NCI-H2029 treated with DMSO at 0.1 percent for 48 hours (cell line): ENCODE results near the gene MYADML2.
A peak's percentile ranks its signal among the peaks of the same experiment; 100 is the strongest.

ENCODE experiments used
- DNase-seq: peaks from one replicate; lab custom pipeline; 2025; lab: John Stamatoyannopoulos, UW

The MYADML2 gene

GRCh38 chr17:81978524-81979298, 31.7 kb upstream of the MYADML2 start:
- no peak for DNase-seq

GRCh38 chr17:81977211-81977808, 30.3 kb upstream of the MYADML2 start, which contains the start of gene ASPSCR1:
Gene ASPSCR1, plus strand, starts transcription at chr17:81977629. Its CDS starts 18 bp downstream, at chr17:81977647.
- DNase-seq: peak; percentile 35

GRCh38 chr17:81976332-81977210, 29.5 kb upstream of the MYADML2 start:
- peak; percentile 17 for DNase-seq

GRCh38 chr17:81973432-81973831, 26.4 kb upstream of the MYADML2 start:
- no peak for DNase-seq

- no peak for DNase-seq
Measured at GRCh38 chr17:81968850-81969812, 22.1 kb upstream of the MYADML2 start.

GRCh38 chr17:81968396-81968745, 21.3 kb upstream of the MYADML2 start:
- no peak for DNase-seq

GRCh38 chr17:81967533-81968395, 20.7 kb upstream of the MYADML2 start:
- DNase-seq: no peak

GRCh38 chr17:81967244-81967532, 20.2 kb upstream of the MYADML2 start:
- no peak for DNase-seq

GRCh38 chr17:81966343-81967243, 19.6 kb upstream of the MYADML2 start:
- no peak for DNase-seq

GRCh38 chr17:81964081-81964849, 17.2 kb upstream of the MYADML2 start:
- DNase-seq: no peak

GRCh38 chr17:81962499-81963441, 15.7 kb upstream of the MYADML2 start:
- no peak for DNase-seq

GRCh38 chr17:81961521-81962498, 14.8 kb upstream of the MYADML2 start:
- no peak for DNase-seq

- DNase-seq: no peak
Measured at GRCh38 chr17:81961087-81961511, 14.1 kb upstream of the MYADML2 start, which contains the start of gene NOTUM. Gene NOTUM, minus strand, starts transcription at chr17:81961187. Its CDS starts 278 bp downstream, at chr17:81960909.

- no peak for DNase-seq
Measured at GRCh38 chr17:81960130-81960958, 13.3 kb upstream of the MYADML2 start.

GRCh38 chr17:81959362-81960129, 12.5 kb upstream of the MYADML2 start:
- no peak for DNase-seq
